Measurements from ENCODE around the gene SF3B5. TPM values are rescaled to one million over a fixed set of nuclear protein-coding genes. Genes with fewer than 3 reads are reported as not detected.
A peak's percentile ranks its signal among the peaks of the same experiment; 100 is the strongest.

Gene SF3B5
- total and polyA plus RNA-seq, 12 donors: 109 to 323 (median 174) TPM

DNA sequence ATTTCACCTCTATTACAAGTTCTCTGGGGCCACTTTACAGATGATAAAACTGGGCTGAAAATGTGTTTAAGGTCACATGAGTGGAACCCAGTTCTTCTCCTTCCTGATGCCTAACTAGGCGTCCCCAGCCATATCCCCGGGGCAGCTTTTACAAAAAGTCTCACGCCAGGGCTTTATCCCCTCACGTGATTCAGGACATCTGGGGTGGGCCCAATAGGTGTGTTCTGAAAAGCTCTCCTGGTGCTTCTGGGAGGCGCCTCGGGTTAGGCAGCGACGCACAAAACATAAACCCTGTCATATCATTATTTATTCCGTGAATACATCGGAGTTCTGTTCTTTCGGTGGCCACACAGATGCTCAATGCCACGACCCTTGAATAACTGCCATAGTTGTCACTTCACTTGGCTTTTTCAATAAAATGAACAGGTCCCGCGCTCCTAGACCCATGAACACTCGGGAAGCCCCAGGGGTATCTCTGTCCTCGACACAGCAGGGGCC lies 32.1 kb downstream of the SF3B5 start:
- intact Hi-C loops (cut with DNase I): no loop called here
- WGBS, 4 donors: 1 to 7% (median 6%) methylated on average over 14 to 16 of the region's 16 CpGs
- Histone ChIP-seq H3K27ac (peak overlapping the region in 2 of 5 donors; percentile 65 to 87), H3K4me3 (peak overlapping the region; percentile 15 to 94 (median 71)), H3K27me3 (peaks cover 3% of the 10 kb centered on the region), H3K9me3 (replicated peaks in 1 of 3) (no peaks in the 10 kb centered on the region), H3K4me1 (replicated peaks in 1 of 2) (peaks cover 4 to 23% of the 10 kb centered on the region in 2 donors), H3K36me3 (replicated peaks in 1 of 2) (no peaks in the 10 kb centered on the region)
- TF ChIP-seq POLR2A (IDR thresholded peaks at IDR 0.05): no peak
- TF ChIP-seq, protein P1, sequence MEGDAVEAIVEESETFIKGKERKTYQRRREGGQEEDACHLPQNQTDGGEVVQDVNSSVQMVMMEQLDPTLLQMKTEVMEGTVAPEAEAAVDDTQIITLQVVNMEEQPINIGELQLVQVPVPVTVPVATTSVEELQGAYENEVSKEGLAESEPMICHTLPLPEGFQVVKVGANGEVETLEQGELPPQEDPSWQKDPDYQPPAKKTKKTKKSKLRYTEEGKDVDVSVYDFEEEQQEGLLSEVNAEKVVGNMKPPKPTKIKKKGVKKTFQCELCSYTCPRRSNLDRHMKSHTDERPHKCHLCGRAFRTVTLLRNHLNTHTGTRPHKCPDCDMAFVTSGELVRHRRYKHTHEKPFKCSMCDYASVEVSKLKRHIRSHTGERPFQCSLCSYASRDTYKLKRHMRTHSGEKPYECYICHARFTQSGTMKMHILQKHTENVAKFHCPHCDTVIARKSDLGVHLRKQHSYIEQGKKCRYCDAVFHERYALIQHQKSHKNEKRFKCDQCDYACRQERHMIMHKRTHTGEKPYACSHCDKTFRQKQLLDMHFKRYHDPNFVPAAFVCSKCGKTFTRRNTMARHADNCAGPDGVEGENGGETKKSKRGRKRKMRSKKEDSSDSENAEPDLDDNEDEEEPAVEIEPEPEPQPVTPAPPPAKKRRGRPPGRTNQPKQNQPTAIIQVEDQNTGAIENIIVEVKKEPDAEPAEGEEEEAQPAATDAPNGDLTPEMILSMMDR (IDR thresholded peaks at IDR 0.05): no peak
- DNase-seq: peak in 3 of 7 donors; percentile 15 to 24 (median 18)

- intact Hi-C loops (cut with DNase I): no loop called here
- DNase-seq: no peak
- H3K9me3 ChIP-seq (replicated peaks in 1 of 3): no peaks in the 10 kb centered on the region
- H3K4me1 ChIP-seq (replicated peaks in 1 of 2): peaks cover 4 to 23% of the 10 kb centered on the region in 2 donors
- no peak for TF ChIP-seq POLR2A (IDR thresholded peaks at IDR 0.05)
- TF ChIP-seq, protein P1 (IDR thresholded peaks at IDR 0.05): no peak
- H3K4me3 ChIP-seq: no peak overlapping the region
- 29 to 34% (median 31%) methylated on average over 5 of the region's 5 CpGs for WGBS, 4 donors
- H3K36me3 ChIP-seq (replicated peaks in 1 of 2): no peaks in the 10 kb centered on the region
- peaks cover 3% of the 10 kb centered on the region for H3K27me3 ChIP-seq
- no peak overlapping the region for H3K27ac ChIP-seq
Measured at GRCh38 chr6:144062786-144063185, 32.6 kb downstream of the SF3B5 start.

- H3K4me1 ChIP-seq (replicated peaks in 1 of 2): peaks cover 4 to 14% of the 10 kb centered on the region in 2 donors
- WGBS, 4 donors: 83 to 100% (median 91%) methylated on average over 1 of the region's 1 CpG
- no peak overlapping the region for H3K27ac ChIP-seq
- H3K27me3 ChIP-seq: no peaks in the 10 kb centered on the region
- H3K36me3 ChIP-seq (replicated peaks in 1 of 2): no peaks in the 10 kb centered on the region
- H3K4me3 ChIP-seq: no peak overlapping the region
- no peak for DNase-seq
- intact Hi-C loops (cut with DNase I): no loop called here
- TF ChIP-seq POLR2A (IDR thresholded peaks at IDR 0.05): no peak
- TF ChIP-seq, protein P1 (IDR thresholded peaks at IDR 0.05): no peak
- H3K9me3 ChIP-seq (replicated peaks in 1 of 3): no peaks in the 10 kb centered on the region
Measured at GRCh38 chr6:144059139-144059538, 36.2 kb downstream of the SF3B5 start.

DNA sequence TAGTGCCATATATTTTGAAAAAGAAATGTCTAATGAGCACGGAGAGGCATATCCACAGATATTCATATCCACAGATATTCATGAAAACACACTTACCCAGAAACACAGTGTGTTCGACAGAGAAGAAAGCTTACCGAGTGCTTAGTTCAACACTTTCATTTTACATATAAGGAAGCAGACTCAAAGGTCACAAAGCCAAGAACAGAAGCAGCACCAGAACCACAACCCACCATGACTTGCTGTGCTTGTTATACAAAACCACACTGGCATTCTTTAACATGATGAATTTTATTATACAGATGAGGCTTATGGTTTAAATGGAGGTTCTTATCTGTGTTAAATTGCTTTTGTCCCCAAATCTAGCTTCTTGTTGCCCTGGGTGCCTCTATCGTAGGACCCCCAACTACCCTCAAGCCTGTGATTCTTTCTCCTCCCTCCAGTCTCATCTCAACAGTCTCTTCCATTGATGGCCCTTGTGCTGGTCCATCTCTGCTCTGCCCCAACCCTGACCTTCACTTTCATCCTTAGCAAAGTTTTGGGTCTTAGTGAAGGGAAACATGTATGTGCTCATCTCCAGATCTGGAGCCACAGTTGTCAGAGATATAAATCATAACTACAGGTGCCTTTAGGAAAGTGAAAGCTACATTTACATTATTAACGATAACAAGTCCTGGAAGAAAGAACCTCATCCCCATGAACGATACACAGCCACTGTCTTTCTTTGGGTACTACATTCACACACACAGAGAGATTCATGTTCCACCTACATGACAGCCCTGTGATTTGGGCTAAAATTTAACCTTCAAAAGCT lies 40.0 kb downstream of the SF3B5 start:
- intact Hi-C loops (cut with DNase I): no loop called here
- WGBS, 4 donors: 69 to 80% (median 74%) methylated on average over 6 of the region's 6 CpGs

More for the DNA sequence above, 40.0 kb downstream of the SF3B5 start:
- DNase-seq: no peak
- no peaks in the 10 kb centered on the region for H3K27me3 ChIP-seq
- no peak overlapping the region for H3K27ac ChIP-seq
- H3K9me3 ChIP-seq (replicated peaks in 1 of 3): no peaks in the 10 kb centered on the region
- H3K4me1 ChIP-seq (replicated peaks in 1 of 2): no peaks in the 10 kb centered on the region
- no peaks in the 10 kb centered on the region for H3K36me3 ChIP-seq (replicated peaks in 1 of 2)
- TF ChIP-seq, protein P1 (IDR thresholded peaks at IDR 0.05): no peak
- no peak for TF ChIP-seq POLR2A (IDR thresholded peaks at IDR 0.05)
- no peak overlapping the region for H3K4me3 ChIP-seq
